Measurements from ENCODE around the gene TOMM34. TPM values are rescaled to one million over a fixed set of nuclear protein-coding genes. Genes with fewer than 3 reads are reported as not detected.

TOMM34 gene
- total RNA-seq, 1 donor: 16.3 TPM

DNA sequence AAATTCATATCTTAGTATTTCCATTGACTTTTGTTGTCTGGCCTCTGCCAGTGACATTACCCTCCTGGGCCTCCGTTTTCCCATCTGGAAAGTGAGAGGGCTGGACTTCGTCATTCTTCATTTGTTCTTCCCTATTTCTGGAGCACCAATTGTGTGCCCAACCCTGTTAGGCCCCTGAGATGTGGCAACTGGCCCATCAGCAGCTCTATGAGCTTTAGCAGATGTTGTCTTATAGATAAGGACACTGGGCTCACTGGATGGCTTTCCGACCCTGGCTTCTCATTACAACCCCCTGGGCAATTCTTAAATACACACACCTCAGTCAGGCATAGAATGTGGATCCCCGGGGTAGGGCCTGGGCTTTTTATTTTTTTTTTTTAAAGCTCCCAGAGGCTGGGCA is 35.7 kb downstream of the TOMM34 start:
- DNase-seq (ENCODE audit: insufficient read length, low spot score, missing footprints): no peak
- no peak overlapping the region for H3K4me3 ChIP-seq (ENCODE audit: insufficient read depth, low read length)
- H3K27ac ChIP-seq (ENCODE audit: low read depth, low read length): no peak overlapping the region
- no peak overlapping the region for H3K4me2 ChIP-seq (ENCODE audit: insufficient read depth, low read length)
- no peak overlapping the region for H2AFZ ChIP-seq (ENCODE audit: low read length)
- TF ChIP-seq, protein P1, sequence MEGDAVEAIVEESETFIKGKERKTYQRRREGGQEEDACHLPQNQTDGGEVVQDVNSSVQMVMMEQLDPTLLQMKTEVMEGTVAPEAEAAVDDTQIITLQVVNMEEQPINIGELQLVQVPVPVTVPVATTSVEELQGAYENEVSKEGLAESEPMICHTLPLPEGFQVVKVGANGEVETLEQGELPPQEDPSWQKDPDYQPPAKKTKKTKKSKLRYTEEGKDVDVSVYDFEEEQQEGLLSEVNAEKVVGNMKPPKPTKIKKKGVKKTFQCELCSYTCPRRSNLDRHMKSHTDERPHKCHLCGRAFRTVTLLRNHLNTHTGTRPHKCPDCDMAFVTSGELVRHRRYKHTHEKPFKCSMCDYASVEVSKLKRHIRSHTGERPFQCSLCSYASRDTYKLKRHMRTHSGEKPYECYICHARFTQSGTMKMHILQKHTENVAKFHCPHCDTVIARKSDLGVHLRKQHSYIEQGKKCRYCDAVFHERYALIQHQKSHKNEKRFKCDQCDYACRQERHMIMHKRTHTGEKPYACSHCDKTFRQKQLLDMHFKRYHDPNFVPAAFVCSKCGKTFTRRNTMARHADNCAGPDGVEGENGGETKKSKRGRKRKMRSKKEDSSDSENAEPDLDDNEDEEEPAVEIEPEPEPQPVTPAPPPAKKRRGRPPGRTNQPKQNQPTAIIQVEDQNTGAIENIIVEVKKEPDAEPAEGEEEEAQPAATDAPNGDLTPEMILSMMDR (IDR thresholded peaks at IDR 0.05; ENCODE audit: extremely low read depth, low read depth, low read length): no peak
- H4K20me1 ChIP-seq (ENCODE audit: insufficient read depth, low read length): no peaks in the 10 kb centered on the region
- H3K27me3 ChIP-seq (ENCODE audit: insufficient read depth, low read length): no peaks in the 10 kb centered on the region
- no peaks in the 10 kb centered on the region for H3K9me3 ChIP-seq (ENCODE audit: low read depth, low read length)
- no peaks in the 10 kb centered on the region for H3K4me1 ChIP-seq (ENCODE audit: insufficient read depth, low read length)
- H3K36me3 ChIP-seq (ENCODE audit: insufficient read depth, low read length): peaks cover 20% of the 10 kb centered on the region
- no peaks in the 10 kb centered on the region for H3K79me2 ChIP-seq (ENCODE audit: insufficient read depth, low read length)

DNA sequence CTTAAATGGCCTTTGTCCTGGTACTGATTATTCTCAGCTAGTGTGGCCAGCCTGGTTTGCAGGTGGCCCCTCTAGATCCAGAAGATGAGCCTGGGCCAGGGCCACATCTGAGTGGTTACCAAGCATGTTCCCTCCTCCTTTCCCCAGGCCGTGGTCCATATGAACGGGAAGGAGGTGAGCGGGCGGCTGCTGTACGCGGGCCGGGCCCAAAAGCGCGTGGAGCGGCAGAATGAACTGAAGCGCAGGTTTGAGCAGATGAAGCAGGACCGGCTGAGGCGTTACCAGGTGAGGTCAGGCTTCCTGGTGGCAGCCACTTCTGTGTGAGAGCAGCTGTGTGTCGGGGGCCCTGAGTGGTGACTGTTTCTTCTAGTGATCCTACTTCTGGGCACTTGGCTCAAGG is 38.8 kb downstream of the TOMM34 start:
- Histone ChIP-seq H3K79me2 (ENCODE audit: insufficient read depth, low read length) (no peaks in the 10 kb centered on the region), H3K4me3 (ENCODE audit: insufficient read depth, low read length) (no peak overlapping the region), H3K36me3 (ENCODE audit: insufficient read depth, low read length) (peaks cover 35% of the 10 kb centered on the region), H3K4me1 (ENCODE audit: insufficient read depth, low read length) (no peaks in the 10 kb centered on the region), H3K27ac (ENCODE audit: low read depth, low read length) (no peak overlapping the region), H3K9me3 (ENCODE audit: low read depth, low read length) (no peaks in the 10 kb centered on the region), H4K20me1 (ENCODE audit: insufficient read depth, low read length) (no peaks in the 10 kb centered on the region), H3K4me2 (ENCODE audit: insufficient read depth, low read length) (no peak overlapping the region), H2AFZ (ENCODE audit: low read length) (no peak overlapping the region), H3K27me3 (ENCODE audit: insufficient read depth, low read length) (no peaks in the 10 kb centered on the region)
- TF ChIP-seq, protein P1 (IDR thresholded peaks at IDR 0.05; ENCODE audit: extremely low read depth, low read depth, low read length): no peak
- no peak for DNase-seq (ENCODE audit: insufficient read length, low spot score, missing footprints)

DNA sequence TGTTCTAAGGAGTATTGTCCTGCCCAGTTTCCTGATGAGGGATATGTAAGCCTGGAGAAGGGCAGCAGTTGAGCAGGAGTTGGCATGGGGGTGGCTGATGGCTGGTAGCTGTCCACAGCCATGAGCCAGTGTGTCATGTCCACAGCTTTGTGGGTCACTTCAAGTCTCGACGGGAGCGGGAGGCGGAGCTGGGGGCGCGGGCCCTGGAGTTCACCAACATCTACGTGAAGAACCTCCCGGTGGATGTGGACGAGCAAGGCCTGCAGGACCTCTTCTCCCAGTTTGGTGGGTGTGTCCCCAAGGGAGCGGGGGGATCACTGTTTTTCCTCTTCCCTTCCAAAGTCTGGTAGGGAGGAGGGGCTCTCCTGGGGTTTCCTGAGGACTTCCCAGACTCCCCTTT is 41.4 kb downstream of the TOMM34 start:
- Histone ChIP-seq H3K36me3 (ENCODE audit: insufficient read depth, low read length) (peaks cover 35% of the 10 kb centered on the region), H3K79me2 (ENCODE audit: insufficient read depth, low read length) (no peaks in the 10 kb centered on the region), H4K20me1 (ENCODE audit: insufficient read depth, low read length) (no peaks in the 10 kb centered on the region), H3K9me3 (ENCODE audit: low read depth, low read length) (no peaks in the 10 kb centered on the region), H3K4me2 (ENCODE audit: insufficient read depth, low read length) (no peak overlapping the region), H2AFZ (ENCODE audit: low read length) (no peak overlapping the region), H3K27ac (ENCODE audit: low read depth, low read length) (no peak overlapping the region), H3K4me1 (ENCODE audit: insufficient read depth, low read length) (no peaks in the 10 kb centered on the region), H3K27me3 (ENCODE audit: insufficient read depth, low read length) (no peaks in the 10 kb centered on the region), H3K4me3 (ENCODE audit: insufficient read depth, low read length) (no peak overlapping the region)
- TF ChIP-seq, protein P1 (IDR thresholded peaks at IDR 0.05; ENCODE audit: extremely low read depth, low read depth, low read length): no peak
- DNase-seq (ENCODE audit: insufficient read length, low spot score, missing footprints): no peak

DNA sequence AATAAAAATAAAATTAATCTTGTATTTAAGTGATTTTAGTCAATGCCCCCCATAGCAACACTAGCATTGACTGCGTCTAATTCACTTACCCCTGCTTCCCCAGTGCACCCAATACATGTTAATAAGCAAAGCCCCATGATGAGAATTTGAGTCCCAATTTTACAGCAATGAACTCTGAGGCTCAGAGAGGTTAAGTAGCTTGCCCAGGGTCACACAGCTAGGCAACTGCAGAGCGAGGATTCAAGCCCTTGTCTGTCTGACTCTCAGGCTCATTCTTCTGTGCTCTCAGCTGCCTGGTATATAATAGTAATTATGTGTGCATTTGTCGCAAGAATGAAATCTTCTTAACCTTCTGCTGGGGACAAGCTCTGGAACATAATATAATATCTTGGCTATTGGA is 41.9 kb downstream of the TOMM34 start:
- Histone ChIP-seq H3K27ac (ENCODE audit: low read depth, low read length) (no peak overlapping the region), H3K9me3 (ENCODE audit: low read depth, low read length) (no peaks in the 10 kb centered on the region), H3K4me1 (ENCODE audit: insufficient read depth, low read length) (no peaks in the 10 kb centered on the region), H2AFZ (ENCODE audit: low read length) (no peak overlapping the region), H3K4me3 (ENCODE audit: insufficient read depth, low read length) (no peak overlapping the region), H3K36me3 (ENCODE audit: insufficient read depth, low read length) (peaks cover 39% of the 10 kb centered on the region), H4K20me1 (ENCODE audit: insufficient read depth, low read length) (no peaks in the 10 kb centered on the region), H3K79me2 (ENCODE audit: insufficient read depth, low read length) (no peaks in the 10 kb centered on the region), H3K4me2 (ENCODE audit: insufficient read depth, low read length) (no peak overlapping the region), H3K27me3 (ENCODE audit: insufficient read depth, low read length) (no peaks in the 10 kb centered on the region)
- DNase-seq (ENCODE audit: insufficient read length, low spot score, missing footprints): no peak
- TF ChIP-seq, protein P1 (IDR thresholded peaks at IDR 0.05; ENCODE audit: extremely low read depth, low read depth, low read length): no peak
